Hematopoietic multipotent progenitor cell (in vitro differentiated cells): ENCODE results near the gene POLR1A. TPM values are rescaled to one million over a fixed set of nuclear protein-coding genes. Genes with fewer than 3 reads are reported as not detected.
A peak's percentile ranks its signal among the peaks of the same experiment; 100 is the strongest.

ENCODE experiments used
- DNase-seq, 3 donors: peaks; one replicate each; pipeline ENCODE4 v3.0.0-alpha.2; 2011 to 2015; ENCODE audit warnings: low read depth in 2 of 3, low spot score in 2 of 3
- total RNA-seq: library from RNA; depleted of rRNA; stranded (reverse); fragments of >200 nt; gene quantifications from one replicate; pipeline ENCODE4 v1.2.3, GENCODE V29; 2012

Gene POLR1A
- total RNA-seq, 1 donor: 19.1 TPM

GRCh38 chr2:86097114-86097896 is 8.4 kb downstream of the POLR1A start:
- DNase-seq: no peak

- DNase-seq: no peak
These were observed 11.5 kb downstream of the POLR1A start for GRCh38 chr2:86094229-86094628.

- DNase-seq: no peak
These were observed 17.5 kb downstream of the POLR1A start for GRCh38 chr2:86087936-86088850.

- DNase-seq: no peak
These were observed 22.9 kb downstream of the POLR1A start for GRCh38 chr2:86082756-86083155.

GRCh38 chr2:86081724-86082123 is 24.0 kb downstream of the POLR1A start:
- no peak for DNase-seq

- peak; percentile 50 to 86 (median 72) for DNase-seq
These were observed 25.4 kb downstream of the POLR1A start for GRCh38 chr2:86079981-86080911.

- peak in 2 of 3 donors; percentile 49 to 73 for DNase-seq
These were observed 26.7 kb downstream of the POLR1A start for GRCh38 chr2:86078774-86079545.

- no peak for DNase-seq
These were observed 29.8 kb downstream of the POLR1A start for GRCh38 chr2:86075886-86076285.

GRCh38 chr2:86074811-86075210 is 30.9 kb downstream of the POLR1A start:
- no peak for DNase-seq

- DNase-seq: no peak
These were observed 31.4 kb downstream of the POLR1A start for GRCh38 chr2:86074256-86074655.

- no peak for DNase-seq
These were observed 32.5 kb downstream of the POLR1A start for GRCh38 chr2:86073225-86073624.

GRCh38 chr2:86072271-86072858 is 33.3 kb downstream of the POLR1A start:
- peak in 1 of 3 donors; percentile 21 for DNase-seq

GRCh38 chr2:86070868-86071267 is 34.8 kb downstream of the POLR1A start:
- DNase-seq: no peak

GRCh38 chr2:86069783-86070339 is 35.8 kb downstream of the POLR1A start:
- DNase-seq: no peak

- DNase-seq: no peak
These were observed 36.5 kb downstream of the POLR1A start for GRCh38 chr2:86069091-86069685.

GRCh38 chr2:86068648-86069047 is 37.0 kb downstream of the POLR1A start:
- no peak for DNase-seq

GRCh38 chr2:86068136-86068588 is 37.5 kb downstream of the POLR1A start:
- peak in 1 of 3 donors; percentile 42 for DNase-seq

GRCh38 chr2:86066915-86067314 is 38.8 kb downstream of the POLR1A start:
- no peak for DNase-seq
